ENCODE data around the gene KRT6C.
"Not testable (repeated sequence)": the region's sequence is repeated elsewhere in the genome, so short reads cannot be mapped to it uniquely, and the experiment has no call there.

The KRT6C gene

GRCh38 chr12:52514471-52515318 lies 41.1 kb upstream of the KRT6C start:
- H3K4me3 ChIP-seq (ENCODE audit: control insufficient read depth, low read depth, low read length): no peak overlapping the region
- DNase-seq (ENCODE audit: low read depth): no peak
- TF ChIP-seq CTCF (conservative IDR thresholded peaks at IDR 0.05; ENCODE audit: control insufficient read depth, insufficient read depth, low read depth, low read length): no peak

GRCh38 chr12:52513736-52514135 lies 40.1 kb upstream of the KRT6C start:
- no peak for DNase-seq (ENCODE audit: low read depth)
- H3K4me3 ChIP-seq (ENCODE audit: control insufficient read depth, low read depth, low read length): no peak overlapping the region
- TF ChIP-seq CTCF (conservative IDR thresholded peaks at IDR 0.05; ENCODE audit: control insufficient read depth, insufficient read depth, low read depth, low read length): no peak

- DNase-seq (ENCODE audit: low read depth): no peak
- no peak for TF ChIP-seq CTCF (conservative IDR thresholded peaks at IDR 0.05; ENCODE audit: control insufficient read depth, insufficient read depth, low read depth, low read length)
- H3K4me3 ChIP-seq (ENCODE audit: control insufficient read depth, low read depth, low read length): no peak overlapping the region
These were observed 34.6 kb upstream of the KRT6C start for GRCh38 chr12:52508211-52508610.

- TF ChIP-seq CTCF (conservative IDR thresholded peaks at IDR 0.05; ENCODE audit: control insufficient read depth, insufficient read depth, low read depth, low read length): peak; percentile 68
- H3K4me3 ChIP-seq (ENCODE audit: control insufficient read depth, low read depth, low read length): no peak overlapping the region
- DNase-seq (ENCODE audit: low read depth): peak; percentile 75
These were observed 33.5 kb upstream of the KRT6C start for GRCh38 chr12:52506858-52507715.

- no peak for DNase-seq (ENCODE audit: low read depth)
- TF ChIP-seq CTCF (conservative IDR thresholded peaks at IDR 0.05; ENCODE audit: control insufficient read depth, insufficient read depth, low read depth, low read length): no peak
These were observed 29.3 kb upstream of the KRT6C start for GRCh38 chr12:52502877-52503276.

GRCh38 chr12:52501490-52501889 lies 27.9 kb upstream of the KRT6C start:
- TF ChIP-seq CTCF (conservative IDR thresholded peaks at IDR 0.05; ENCODE audit: control insufficient read depth, insufficient read depth, low read depth, low read length): no peak
- no peak overlapping the region for H3K4me3 ChIP-seq (ENCODE audit: control insufficient read depth, low read depth, low read length)
- peak; percentile 30 for DNase-seq (ENCODE audit: low read depth)

More at GRCh38 chr12:52502877-52503276, 29.3 kb upstream of the KRT6C start:
- no peak overlapping the region for H3K4me3 ChIP-seq (ENCODE audit: control insufficient read depth, low read depth, low read length)

GRCh38 chr12:52500574-52500973 lies 27.0 kb upstream of the KRT6C start:
- DNase-seq (ENCODE audit: low read depth); H3K4me3 ChIP-seq (ENCODE audit: control insufficient read depth, low read depth, low read length): not testable (repeated sequence)

All from fibroblast of mammary gland (primary cell).